SK-N-SH (cell line): ENCODE measurements around the gene TNNT3. TPM values are rescaled to one million over a fixed set of nuclear protein-coding genes. Genes with fewer than 3 reads are reported as not detected.

Experiments
- CTCF ChIA-PET: fragments of 300-600, 350-600 bp; formaldehyde crosslinking; extraction: SDS; loops from one replicate; lab custom pipeline; 2021; lab: Yijun Ruan, JAX
- POLR2A ChIA-PET: fragments of 350-600 bp; sonication (Branson Sonifier 250); formaldehyde crosslinking; extraction: SDS; loops from one replicate; lab custom pipeline; 2020; ENCODE audit warnings: antibody characterized with exemption, inconsistent platforms; lab: Yijun Ruan, JAX
- DNase-seq: peaks from one replicate; pipeline ENCODE4 v3.0.0; 2012
- H2AFZ ChIP-seq: fragments of 200-600 bp; sonication (generic); 2 replicates; pipeline ENCODE4 v1.8.1; 2016; ENCODE audit warnings: antibody characterized with exemption, mild to moderate bottlenecking, low read depth
- H3F3A ChIP-seq: fragments of 200-600 bp; sonication (generic); replicated peaks from 2 replicates; pipeline ENCODE3; 2016; ENCODE audit warnings: antibody characterized with exemption, mild to moderate bottlenecking; ENCODE audit not compliant: insufficient read depth
- H3K27ac ChIP-seq, 2 experiments: fragments of 200-500 bp in 1 of 2; fragments of 200-600 bp in 1 of 2; sonication (Bioruptor generic) in 1 of 2; sonication (generic), shearing (Covaris generic) in 1 of 2; 2 replicates each; pipeline versions ENCODE4 v1.5.1 to v1.6.1; 2014 to 2016; ENCODE audit warnings: low read depth in 2 of 2, inconsistent platforms in 1 of 2, low read length in 1 of 2, mild to moderate bottlenecking in 1 of 2, mixed read lengths in 1 of 2
- H3K27me3 ChIP-seq: fragments of 200-600 bp; sonication (generic), shearing (Covaris generic); 2 replicates; pipeline ENCODE4 v1.6.1; 2016; ENCODE audit warnings: mixed run types; ENCODE audit not compliant: insufficient read depth
- H3K36me3 ChIP-seq, 2 experiments: fragments of 200-500 bp in 1 of 2; fragments of 200-600 bp in 1 of 2; sonication (Bioruptor generic) in 1 of 2; sonication (generic) in 1 of 2; replicated peaks in 1 of 2; 2 replicates each; pipeline versions ENCODE3 to v1.5.1; 2014 to 2016; ENCODE audit warnings: low read length in 1 of 2, mild to moderate bottlenecking in 1 of 2; ENCODE audit not compliant: insufficient read depth in 2 of 2, control insufficient read depth in 1 of 2
- H3K4me1 ChIP-seq, 2 experiments: fragments of 200-500 bp in 1 of 2; fragments of 200-600 bp in 1 of 2; sonication (Bioruptor generic) in 1 of 2; sonication (generic), shearing (Covaris generic) in 1 of 2; 2 replicates each; pipeline versions ENCODE4 v1.5.1 to v1.6.1; 2014 to 2016; ENCODE audit warnings: low read depth in 1 of 2, low read length in 1 of 2, mixed run types in 1 of 2; ENCODE audit not compliant: insufficient read depth in 2 of 2, control insufficient read depth in 1 of 2
- H3K4me2 ChIP-seq: fragments of 200-600 bp; sonication (generic), shearing (Covaris generic); 2 replicates; pipeline ENCODE4 v1.6.1; 2017; ENCODE audit warnings: mixed run types
- H3K4me3 ChIP-seq, 2 experiments: fragments of 200-500 bp in 1 of 2; fragments of 200-600 bp in 1 of 2; sonication (Bioruptor generic) in 1 of 2; sonication (generic), shearing (Covaris generic) in 1 of 2; 2 replicates each; pipeline versions ENCODE4 v1.5.1 to v1.8.1; 2014 to 2016; ENCODE audit warnings: low read depth in 2 of 2, inconsistent platforms in 1 of 2, low read length in 1 of 2, mild to moderate bottlenecking in 1 of 2, mixed read lengths in 1 of 2, moderate library complexity in 1 of 2
- H3K79me2 ChIP-seq: fragments of 200-600 bp; sonication (generic); 2 replicates; pipeline ENCODE4 v1.8.1; 2017; ENCODE audit warnings: mild to moderate bottlenecking; ENCODE audit not compliant: insufficient read depth
- H3K9ac ChIP-seq: fragments of 200-600 bp; sonication (generic); 2 replicates; pipeline ENCODE4 v1.6.1; 2017; ENCODE audit warnings: mixed run types
- H3K9me2 ChIP-seq: fragments of 200-600 bp; sonication (generic); 2 replicates; pipeline ENCODE4 v1.6.1; 2017; ENCODE audit warnings: mixed run types
- H3K9me3 ChIP-seq: fragments of 200-600 bp; sonication (generic); 2 replicates; pipeline ENCODE4 v1.6.1; 2017; ENCODE audit warnings: mixed run types, mild to moderate bottlenecking, moderate library complexity
- H4K20me1 ChIP-seq: fragments of 200-600 bp; sonication (generic); 2 replicates; pipeline ENCODE4 v1.6.1; 2017; ENCODE audit warnings: mild to moderate bottlenecking, mixed run types; ENCODE audit not compliant: insufficient read depth
- FOXM1 ChIP-seq: IDR thresholded peaks from 2 replicates; pipeline ENCODE4 v1.4.0; 2012; ENCODE audit warnings: low read depth, mild to moderate bottlenecking
- GABPA ChIP-seq: IDR thresholded peaks from 2 replicates; pipeline ENCODE4 v1.4.0; 2012; ENCODE audit warnings: low read depth, mild to moderate bottlenecking
- RCOR1 ChIP-seq: fragments of 150-350 bp; IDR thresholded peaks from 2 replicates; pipeline ENCODE4 v1.6.1; 2017; ENCODE audit warnings: antibody characterized with exemption, low read length
- SIN3A ChIP-seq: IDR thresholded peaks from 2 replicates; pipeline ENCODE4 v1.6.1; 2012; ENCODE audit warnings: low read depth, mild to moderate bottlenecking, low read length, moderate library complexity, borderline replicate concordance
- SMC3 ChIP-seq: IDR thresholded peaks from 2 replicates; pipeline ENCODE4 v1.6.1; 2012; ENCODE audit warnings: low read depth, low read length, improper control_type of control experiment
- TCF12 ChIP-seq: IDR thresholded peaks from 2 replicates; pipeline ENCODE4 v1.4.0; 2012
- WGBS: methylation state at CpG from one replicate; pipeline ENCODE4 v1.1.6; 2017; ENCODE audit warnings: low lambda C conversion rate; 5-methylcytosine and 5-hydroxymethylcytosine counted together
- polyA plus RNA-seq, 3 experiments: library from polyadenylated mRNA; depleted of rRNA; stranded (reverse); fragments of >200 nt; gene quantifications; 2 replicates each; pipeline ENCODE4 v1.2.3, GENCODE V29; 2012
- TF ChIP-seq, protein P1 (sequence below): IDR thresholded peaks from 2 replicates; pipeline ENCODE4; 2012
- TF ChIP-seq, protein P2 (sequence below): IDR thresholded peaks from 2 replicates; pipeline ENCODE4 v1.4.0; 2012; ENCODE audit warnings: low read depth, borderline replicate concordance
- TF ChIP-seq, protein P3 (sequence below): fragments of 150-350 bp; IDR thresholded peaks from 2 replicates; pipeline ENCODE4 v1.6.1; 2016; ENCODE audit warnings: mild to moderate bottlenecking, low read depth, low read length
- TF ChIP-seq, protein P4 (sequence below): fragments of 150-350 bp; IDR thresholded peaks from 2 replicates; pipeline ENCODE4 v1.6.1; 2017; ENCODE audit warnings: antibody characterized with exemption, low read length, low read depth, borderline replicate concordance
- TF ChIP-seq, protein P5 (sequence below): IDR thresholded peaks from 2 replicates; pipeline ENCODE4 v1.6.1; 2012; ENCODE audit warnings: mild to moderate bottlenecking, low read depth, low read length, moderate library complexity
- TF ChIP-seq, protein P6 (sequence below): fragments of 200-600 bp; sonication (generic); IDR thresholded peaks from 2 replicates; pipeline ENCODE4 v1.6.1; 2017; ENCODE audit warnings: antibody characterized with exemption, mild to moderate bottlenecking, moderate library complexity

The TNNT3 gene
- polyA plus RNA-seq, 1 of the 3 experiments (the other 2 are of a cell fraction): not detected

DNA sequence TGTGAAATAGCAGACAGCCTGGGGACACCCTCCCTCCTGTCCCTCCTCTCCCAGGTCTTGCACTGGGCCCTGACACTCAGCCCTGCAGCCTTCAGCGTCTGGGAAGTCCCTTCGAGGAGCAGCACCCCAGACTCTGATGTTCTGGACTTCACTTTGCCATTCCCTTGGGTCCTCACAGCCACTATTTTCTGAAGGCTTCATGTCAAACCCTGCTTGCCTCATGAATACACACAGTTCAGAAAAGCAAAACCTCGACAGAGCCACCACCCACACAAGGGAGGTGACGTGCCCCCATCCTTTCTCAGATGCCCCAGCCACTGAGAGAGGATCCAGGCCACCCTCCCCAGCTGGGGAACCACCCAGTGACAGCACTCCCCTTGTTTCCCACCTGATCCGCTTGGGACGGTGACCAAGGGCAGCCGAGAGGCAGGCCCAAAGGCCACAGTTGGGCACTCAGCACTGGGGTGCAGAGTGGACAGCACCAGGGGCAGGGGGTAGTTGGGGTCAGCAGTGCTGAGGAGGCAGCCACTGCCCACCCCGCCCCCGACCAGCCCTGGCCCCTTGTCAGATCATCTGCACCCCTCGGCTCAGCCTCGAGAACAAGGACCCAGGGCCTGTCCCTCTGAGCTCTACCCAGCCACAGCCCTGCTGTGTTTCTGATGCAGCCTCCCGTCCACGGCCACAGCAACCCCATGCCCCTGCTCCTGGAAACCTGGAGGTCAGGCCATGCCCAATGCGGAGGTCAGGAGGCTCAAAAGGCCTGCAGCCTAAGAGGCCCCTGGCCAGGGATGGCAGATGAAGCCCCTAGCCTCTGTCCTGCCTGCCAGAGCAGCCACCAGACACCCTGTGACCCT lies 3.1 kb upstream of the TNNT3 start:
- Histone ChIP-seq H2AFZ (no peak overlapping the region), H3K4me1 (peaks cover 0 to 10% of the 10 kb centered on the region in 2 experiments; a peak in 1 of 4 replicates), H3K4me3 (no peak overlapping the region), H3K27me3 (no peaks in the 10 kb centered on the region), H3K4me2 (no peak overlapping the region), H3K36me3 (no peaks in the 10 kb centered on the region), H3K9ac (no peak overlapping the region), H3K79me2 (no peaks in the 10 kb centered on the region), H3K9me2 (no peaks in the 10 kb centered on the region), H3K27ac (no peak overlapping the region), H4K20me1 (no peaks in the 10 kb centered on the region), H3K9me3 (no peaks in the 10 kb centered on the region), H3F3A (no peaks in the 10 kb centered on the region)
- ChIA-PET CTCF (interaction anchor here (0.9 to 2.8 kb wide), 5 partner anchors 22 to 84 kb away, joined by 3 to 24 read pairs (median 9); no protein-coding TSS in a partner anchor), POLR2A (interaction anchor here (1.3 kb wide), 1 partner anchor 64 kb away, joined by 3 read pairs; no protein-coding TSS in a partner anchor)
- DNase-seq: no peak
- 45% methylated on average over 10 of the region's 14 CpGs for WGBS
- TF ChIP-seq, protein P1, sequence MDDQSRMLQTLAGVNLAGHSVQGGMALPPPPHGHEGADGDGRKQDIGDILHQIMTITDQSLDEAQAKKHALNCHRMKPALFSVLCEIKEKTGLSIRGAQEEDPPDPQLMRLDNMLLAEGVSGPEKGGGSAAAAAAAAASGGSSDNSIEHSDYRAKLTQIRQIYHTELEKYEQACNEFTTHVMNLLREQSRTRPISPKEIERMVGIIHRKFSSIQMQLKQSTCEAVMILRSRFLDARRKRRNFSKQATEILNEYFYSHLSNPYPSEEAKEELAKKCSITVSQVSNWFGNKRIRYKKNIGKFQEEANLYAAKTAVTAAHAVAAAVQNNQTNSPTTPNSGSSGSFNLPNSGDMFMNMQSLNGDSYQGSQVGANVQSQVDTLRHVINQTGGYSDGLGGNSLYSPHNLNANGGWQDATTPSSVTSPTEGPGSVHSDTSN: no peak
- TF ChIP-seq RCOR1 (no peak), FOXM1 (no peak), SIN3A (no peak), SMC3 (no peak), GABPA (no peak), TCF12 (no peak)
- TF ChIP-seq, protein P2, sequence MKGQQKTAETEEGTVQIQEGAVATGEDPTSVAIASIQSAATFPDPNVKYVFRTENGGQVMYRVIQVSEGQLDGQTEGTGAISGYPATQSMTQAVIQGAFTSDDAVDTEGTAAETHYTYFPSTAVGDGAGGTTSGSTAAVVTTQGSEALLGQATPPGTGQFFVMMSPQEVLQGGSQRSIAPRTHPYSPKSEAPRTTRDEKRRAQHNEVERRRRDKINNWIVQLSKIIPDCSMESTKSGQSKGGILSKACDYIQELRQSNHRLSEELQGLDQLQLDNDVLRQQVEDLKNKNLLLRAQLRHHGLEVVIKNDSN: no peak
- TF ChIP-seq, protein P3, sequence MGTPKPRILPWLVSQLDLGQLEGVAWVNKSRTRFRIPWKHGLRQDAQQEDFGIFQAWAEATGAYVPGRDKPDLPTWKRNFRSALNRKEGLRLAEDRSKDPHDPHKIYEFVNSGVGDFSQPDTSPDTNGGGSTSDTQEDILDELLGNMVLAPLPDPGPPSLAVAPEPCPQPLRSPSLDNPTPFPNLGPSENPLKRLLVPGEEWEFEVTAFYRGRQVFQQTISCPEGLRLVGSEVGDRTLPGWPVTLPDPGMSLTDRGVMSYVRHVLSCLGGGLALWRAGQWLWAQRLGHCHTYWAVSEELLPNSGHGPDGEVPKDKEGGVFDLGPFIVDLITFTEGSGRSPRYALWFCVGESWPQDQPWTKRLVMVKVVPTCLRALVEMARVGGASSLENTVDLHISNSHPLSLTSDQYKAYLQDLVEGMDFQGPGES: no peak
- TF ChIP-seq, protein P4, sequence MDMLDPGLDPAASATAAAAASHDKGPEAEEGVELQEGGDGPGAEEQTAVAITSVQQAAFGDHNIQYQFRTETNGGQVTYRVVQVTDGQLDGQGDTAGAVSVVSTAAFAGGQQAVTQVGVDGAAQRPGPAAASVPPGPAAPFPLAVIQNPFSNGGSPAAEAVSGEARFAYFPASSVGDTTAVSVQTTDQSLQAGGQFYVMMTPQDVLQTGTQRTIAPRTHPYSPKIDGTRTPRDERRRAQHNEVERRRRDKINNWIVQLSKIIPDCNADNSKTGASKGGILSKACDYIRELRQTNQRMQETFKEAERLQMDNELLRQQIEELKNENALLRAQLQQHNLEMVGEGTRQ: no peak
- TF ChIP-seq, protein P5, sequence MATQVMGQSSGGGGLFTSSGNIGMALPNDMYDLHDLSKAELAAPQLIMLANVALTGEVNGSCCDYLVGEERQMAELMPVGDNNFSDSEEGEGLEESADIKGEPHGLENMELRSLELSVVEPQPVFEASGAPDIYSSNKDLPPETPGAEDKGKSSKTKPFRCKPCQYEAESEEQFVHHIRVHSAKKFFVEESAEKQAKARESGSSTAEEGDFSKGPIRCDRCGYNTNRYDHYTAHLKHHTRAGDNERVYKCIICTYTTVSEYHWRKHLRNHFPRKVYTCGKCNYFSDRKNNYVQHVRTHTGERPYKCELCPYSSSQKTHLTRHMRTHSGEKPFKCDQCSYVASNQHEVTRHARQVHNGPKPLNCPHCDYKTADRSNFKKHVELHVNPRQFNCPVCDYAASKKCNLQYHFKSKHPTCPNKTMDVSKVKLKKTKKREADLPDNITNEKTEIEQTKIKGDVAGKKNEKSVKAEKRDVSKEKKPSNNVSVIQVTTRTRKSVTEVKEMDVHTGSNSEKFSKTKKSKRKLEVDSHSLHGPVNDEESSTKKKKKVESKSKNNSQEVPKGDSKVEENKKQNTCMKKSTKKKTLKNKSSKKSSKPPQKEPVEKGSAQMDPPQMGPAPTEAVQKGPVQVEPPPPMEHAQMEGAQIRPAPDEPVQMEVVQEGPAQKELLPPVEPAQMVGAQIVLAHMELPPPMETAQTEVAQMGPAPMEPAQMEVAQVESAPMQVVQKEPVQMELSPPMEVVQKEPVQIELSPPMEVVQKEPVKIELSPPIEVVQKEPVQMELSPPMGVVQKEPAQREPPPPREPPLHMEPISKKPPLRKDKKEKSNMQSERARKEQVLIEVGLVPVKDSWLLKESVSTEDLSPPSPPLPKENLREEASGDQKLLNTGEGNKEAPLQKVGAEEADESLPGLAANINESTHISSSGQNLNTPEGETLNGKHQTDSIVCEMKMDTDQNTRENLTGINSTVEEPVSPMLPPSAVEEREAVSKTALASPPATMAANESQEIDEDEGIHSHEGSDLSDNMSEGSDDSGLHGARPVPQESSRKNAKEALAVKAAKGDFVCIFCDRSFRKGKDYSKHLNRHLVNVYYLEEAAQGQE: no peak
- TF ChIP-seq, protein P6, sequence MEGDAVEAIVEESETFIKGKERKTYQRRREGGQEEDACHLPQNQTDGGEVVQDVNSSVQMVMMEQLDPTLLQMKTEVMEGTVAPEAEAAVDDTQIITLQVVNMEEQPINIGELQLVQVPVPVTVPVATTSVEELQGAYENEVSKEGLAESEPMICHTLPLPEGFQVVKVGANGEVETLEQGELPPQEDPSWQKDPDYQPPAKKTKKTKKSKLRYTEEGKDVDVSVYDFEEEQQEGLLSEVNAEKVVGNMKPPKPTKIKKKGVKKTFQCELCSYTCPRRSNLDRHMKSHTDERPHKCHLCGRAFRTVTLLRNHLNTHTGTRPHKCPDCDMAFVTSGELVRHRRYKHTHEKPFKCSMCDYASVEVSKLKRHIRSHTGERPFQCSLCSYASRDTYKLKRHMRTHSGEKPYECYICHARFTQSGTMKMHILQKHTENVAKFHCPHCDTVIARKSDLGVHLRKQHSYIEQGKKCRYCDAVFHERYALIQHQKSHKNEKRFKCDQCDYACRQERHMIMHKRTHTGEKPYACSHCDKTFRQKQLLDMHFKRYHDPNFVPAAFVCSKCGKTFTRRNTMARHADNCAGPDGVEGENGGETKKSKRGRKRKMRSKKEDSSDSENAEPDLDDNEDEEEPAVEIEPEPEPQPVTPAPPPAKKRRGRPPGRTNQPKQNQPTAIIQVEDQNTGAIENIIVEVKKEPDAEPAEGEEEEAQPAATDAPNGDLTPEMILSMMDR: no peak
